BJ (cell line): Measurements from ENCODE around the gene ZNF792. TPM values are rescaled to one million over a fixed set of nuclear protein-coding genes. Genes with fewer than 3 reads are reported as not detected.
"Not testable (repeated sequence)": the region's sequence is repeated elsewhere in the genome, so short reads cannot be mapped to it uniquely, and the experiment has no call there.

Experiments used
- CTCF ChIA-PET: fragments of 350-600 bp; formaldehyde crosslinking; extraction: SDS; loops from one replicate; lab custom pipeline; 2021; ENCODE audit warnings: antibody characterized with exemption, inconsistent platforms; lab: Yijun Ruan, JAX
- POLR2A ChIA-PET: fragments of 300-600 bp; sonication (Branson Sonifier 250); formaldehyde crosslinking; extraction: SDS; loops from one replicate; lab custom pipeline; 2021; ENCODE audit warnings: antibody characterized with exemption; lab: Charles Lee
- DNase-seq: peaks from one replicate; pipeline ENCODE4 v3.0.0-alpha.2; 2011; ENCODE audit warnings: low read depth
- H3K27me3 ChIP-seq: 2 replicates; pipeline ENCODE4 v1.6.0; 2011; ENCODE audit warnings: low read length; ENCODE audit not compliant: control insufficient read depth, insufficient read depth
- H3K36me3 ChIP-seq: 2 replicates; pipeline ENCODE4 v1.5.1; 2011; ENCODE audit warnings: low read length; ENCODE audit not compliant: control insufficient read depth, insufficient read depth
- H3K4me3 ChIP-seq: 2 replicates; pipeline ENCODE4 v1.5.1; 2011; ENCODE audit warnings: low read depth, mild to moderate bottlenecking, control low read depth, low read length
- polyA plus RNA-seq: library from polyadenylated mRNA; depleted of rRNA; stranded (reverse); fragments of >200 nt; gene quantifications from 2 replicates; pipeline ENCODE4 v1.2.3, GENCODE V29; 2011
- TF ChIP-seq, protein P1 (sequence below): IDR thresholded peaks from 2 replicates; pipeline ENCODE4 v1.5.1; 2011; ENCODE audit warnings: low read depth, mild to moderate bottlenecking, control low read depth, inconsistent platforms, low read length, moderate library complexity; ENCODE audit not compliant: insufficient read depth

ZNF792 gene
- polyA plus RNA-seq, 1 experiment = 1.8 TPM

DNA sequence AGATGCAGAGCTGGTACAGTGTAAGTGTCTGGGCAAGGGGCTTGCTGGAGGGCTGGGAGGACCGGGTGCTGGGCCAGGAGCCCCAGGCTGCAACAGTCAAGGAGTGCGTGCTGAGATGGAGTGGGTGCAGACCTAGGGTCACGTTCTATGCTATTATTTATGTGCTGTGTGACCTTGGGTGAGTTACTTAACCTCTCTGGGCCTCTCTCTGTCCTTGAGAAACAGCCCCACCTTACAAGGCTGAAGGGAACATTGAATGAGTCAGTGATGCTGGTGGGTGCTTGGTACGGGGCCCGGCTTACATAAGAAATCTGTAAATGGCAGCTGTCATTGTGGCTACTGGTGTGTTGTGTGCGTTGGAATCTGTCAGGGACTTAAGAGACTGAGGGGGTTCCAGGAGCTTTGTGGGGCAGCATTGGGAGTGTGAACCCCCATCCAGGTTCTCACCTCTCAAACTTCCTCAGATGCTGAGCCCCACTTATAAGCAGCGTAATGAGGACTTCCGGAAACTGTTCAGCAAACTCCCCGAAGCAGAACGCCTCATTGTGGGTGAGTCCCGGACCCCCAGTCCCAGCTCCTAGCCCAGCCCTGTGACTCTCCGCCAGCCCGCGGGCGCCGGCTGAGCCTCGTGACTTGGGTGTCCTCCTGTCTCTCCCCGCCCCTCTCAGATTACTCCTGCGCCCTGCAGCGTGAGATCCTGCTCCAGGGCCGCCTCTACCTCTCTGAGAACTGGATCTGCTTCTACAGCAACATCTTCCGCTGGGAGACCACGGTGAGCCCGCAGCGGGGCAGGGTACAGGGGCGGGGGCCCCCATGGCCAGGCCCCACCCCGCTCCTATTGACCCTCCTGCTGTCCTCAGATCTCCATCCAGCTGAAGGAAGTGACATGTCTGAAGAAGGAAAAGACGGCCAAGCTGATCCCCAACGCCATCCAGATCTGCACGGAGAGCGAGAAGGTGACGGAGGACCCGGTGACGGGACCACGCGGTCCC lies 45.7 kb upstream of the ZNF792 start:
- no peaks in the 10 kb centered on the region for H3K27me3 ChIP-seq
- peaks cover 42% of the 10 kb centered on the region for H3K36me3 ChIP-seq
- ChIA-PET CTCF (interaction anchor here (0.5 to 1.3 kb wide), 5 partner anchors 34 to 132 kb away, joined by 3 to 4 read pairs (median 3); no protein-coding TSS in a partner anchor), POLR2A (no interaction called here)
- TF ChIP-seq, protein P1, sequence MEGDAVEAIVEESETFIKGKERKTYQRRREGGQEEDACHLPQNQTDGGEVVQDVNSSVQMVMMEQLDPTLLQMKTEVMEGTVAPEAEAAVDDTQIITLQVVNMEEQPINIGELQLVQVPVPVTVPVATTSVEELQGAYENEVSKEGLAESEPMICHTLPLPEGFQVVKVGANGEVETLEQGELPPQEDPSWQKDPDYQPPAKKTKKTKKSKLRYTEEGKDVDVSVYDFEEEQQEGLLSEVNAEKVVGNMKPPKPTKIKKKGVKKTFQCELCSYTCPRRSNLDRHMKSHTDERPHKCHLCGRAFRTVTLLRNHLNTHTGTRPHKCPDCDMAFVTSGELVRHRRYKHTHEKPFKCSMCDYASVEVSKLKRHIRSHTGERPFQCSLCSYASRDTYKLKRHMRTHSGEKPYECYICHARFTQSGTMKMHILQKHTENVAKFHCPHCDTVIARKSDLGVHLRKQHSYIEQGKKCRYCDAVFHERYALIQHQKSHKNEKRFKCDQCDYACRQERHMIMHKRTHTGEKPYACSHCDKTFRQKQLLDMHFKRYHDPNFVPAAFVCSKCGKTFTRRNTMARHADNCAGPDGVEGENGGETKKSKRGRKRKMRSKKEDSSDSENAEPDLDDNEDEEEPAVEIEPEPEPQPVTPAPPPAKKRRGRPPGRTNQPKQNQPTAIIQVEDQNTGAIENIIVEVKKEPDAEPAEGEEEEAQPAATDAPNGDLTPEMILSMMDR = no peak
- no peak overlapping the region for H3K4me3 ChIP-seq
- no peak for DNase-seq

- Histone ChIP-seq H3K36me3 (peaks cover 38% of the 10 kb centered on the region), H3K27me3 (no peaks in the 10 kb centered on the region), H3K4me3 (no peak overlapping the region)
- POLR2A ChIA-PET = no interaction called here
- DNase-seq = no peak
- TF ChIP-seq, protein P1 = no peak
- CTCF ChIA-PET = interaction anchor here (0.9 to 1.1 kb wide), 2 partner anchors 35 to 40 kb away, joined by 3 read pairs; no protein-coding TSS in a partner anchor
These were observed 44.9 kb upstream of the ZNF792 start for GRCh38 chr19:35008891-35009341.

DNA sequence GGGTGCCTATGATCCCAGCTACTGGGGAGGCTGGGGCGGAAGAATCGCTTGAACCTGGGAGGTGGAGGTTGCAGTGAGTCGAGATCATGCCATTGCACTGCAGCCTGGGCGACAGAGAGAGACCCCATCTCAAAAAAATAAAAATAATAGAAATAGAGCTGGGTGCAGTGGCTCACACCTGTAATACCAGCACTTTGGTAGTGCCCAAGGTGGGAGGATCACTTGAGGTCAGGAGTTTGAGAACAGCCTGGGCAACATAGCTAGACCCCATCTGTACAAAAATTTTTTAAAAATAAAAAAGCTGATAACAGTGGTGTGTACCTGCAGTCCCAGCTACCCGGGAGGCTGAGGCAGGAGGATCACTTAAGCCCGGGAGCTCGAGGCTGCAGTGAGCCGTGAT lies 43.4 kb upstream of the ZNF792 start:
- H3K36me3 ChIP-seq = peaks cover 29% of the 10 kb centered on the region
- H3K4me3 ChIP-seq, POLR2A ChIA-PET, DNase-seq, H3K27me3 ChIP-seq: not testable (repeated sequence)
- CTCF ChIA-PET = interaction anchor here (1.6 to 2.5 kb wide), 2 partner anchors 9 to 35 kb away, joined by 9 to 10 read pairs; no protein-coding TSS in a partner anchor

GRCh38 chr19:35006999-35007365 lies 43.0 kb upstream of the ZNF792 start:
- DNase-seq = no peak
- TF ChIP-seq, protein P1 = no peak
- ChIA-PET CTCF (interaction anchor here (1.2 to 2.5 kb wide), 4 partner anchors 10 to 59 kb away, joined by 3 to 10 read pairs (median 6); no protein-coding TSS in a partner anchor), POLR2A (no interaction called here)
- Histone ChIP-seq H3K27me3 (no peaks in the 10 kb centered on the region), H3K36me3 (peaks cover 26% of the 10 kb centered on the region), H3K4me3 (no peak overlapping the region)

DNA sequence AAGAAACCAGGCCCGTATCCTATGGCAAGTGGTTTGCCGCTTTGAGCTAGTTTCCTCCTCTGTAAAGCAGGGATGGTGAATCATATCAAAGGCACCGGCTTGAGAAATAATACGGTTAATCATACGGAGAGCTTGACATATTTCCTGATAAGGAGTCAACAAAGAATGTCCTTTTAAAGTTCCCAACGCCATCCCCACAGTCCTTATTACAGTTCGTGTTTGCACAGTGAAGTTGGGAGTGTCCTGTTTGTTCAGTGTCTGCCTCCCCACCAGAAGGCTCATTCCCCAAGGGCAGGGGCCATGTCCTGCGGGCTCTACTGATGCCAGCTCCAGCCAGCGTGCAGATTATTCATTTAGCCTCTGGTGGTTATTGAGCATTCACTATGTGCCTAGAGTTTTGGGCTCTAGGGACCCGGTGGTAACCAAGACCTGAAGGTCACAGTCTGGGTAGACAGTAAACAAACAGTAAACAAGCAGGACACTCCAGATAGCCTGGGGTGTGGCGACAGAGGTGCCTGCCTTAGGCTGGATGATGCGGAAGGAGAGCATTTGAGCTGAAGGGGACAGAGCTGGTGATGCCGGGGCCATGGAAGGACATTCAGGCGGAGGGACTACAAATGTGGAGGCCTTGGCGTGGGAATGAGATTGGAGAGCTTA lies 42.4 kb upstream of the ZNF792 start:
- no peak for DNase-seq
- Histone ChIP-seq H3K27me3 (no peaks in the 10 kb centered on the region), H3K36me3 (peaks cover 24% of the 10 kb centered on the region), H3K4me3 (no peak overlapping the region)
- TF ChIP-seq, protein P1 = no peak
- POLR2A ChIA-PET = no interaction called here
- CTCF ChIA-PET = interaction anchor here (1.2 to 2.5 kb wide), 3 partner anchors 10 to 60 kb away, joined by 3 to 10 read pairs (median 3); no protein-coding TSS in a partner anchor

GRCh38 chr19:35006007-35006341 lies 41.9 kb upstream of the ZNF792 start:
- CTCF ChIA-PET = interaction anchor here (1.2 to 2.5 kb wide), 3 partner anchors 11 to 60 kb away, joined by 3 to 10 read pairs (median 3); no protein-coding TSS in a partner anchor

More at GRCh38 chr19:35006007-35006341, 41.9 kb upstream of the ZNF792 start:
- POLR2A ChIA-PET, H3K4me3 ChIP-seq, DNase-seq, H3K27me3 ChIP-seq: not testable (repeated sequence)
- peaks cover 19% of the 10 kb centered on the region for H3K36me3 ChIP-seq
